PC-3 (cell line): Measurements from ENCODE around the gene TRIM47.

Experiments used
- CTCF ChIP-seq: fragments of 300-600 bp; sonication (generic); conservative IDR thresholded peaks from 2 replicates; pipeline ENCODE4 v1.5.1; 2017; ENCODE audit warnings: antibody characterized with exemption, low read depth, mild to moderate bottlenecking, low read length
- EZH2phosphoT487 ChIP-seq: fragments of 300-600 bp; sonication (generic); IDR thresholded peaks from 2 replicates; pipeline ENCODE4 v1.6.1; 2018; ENCODE audit warnings: mild to moderate bottlenecking, antibody characterized with exemption, low read length, borderline replicate concordance

GRCh38 chr17:75854881-75855309 is 23.5 kb downstream of the TRIM47 start:
- TF ChIP-seq CTCF (no peak), EZH2phosphoT487 (no peak)
